Activated naive CD4-positive, alpha-beta T cell treated with anti-CD3 and anti-CD28 coated beads, Interleukin-2, amount 50 U/mL, for 24 hours (primary cell): ENCODE results near the gene IKZF2.
A peak's percentile ranks its signal among the peaks of the same experiment; 100 is the strongest.

Experiments
- H3K27ac Mint-ChIP-seq: one replicate; pipeline ENCODE4 v1.8.0; 2021; ENCODE audit warnings: mild to moderate bottlenecking, mixed read lengths
- H3K27me3 Mint-ChIP-seq: one replicate; pipeline ENCODE4 v1.8.0; 2021; ENCODE audit warnings: mixed read lengths
- H3K36me3 Mint-ChIP-seq: one replicate; pipeline ENCODE4 v1.8.0; 2021; ENCODE audit warnings: mixed read lengths
- H3K4me1 Mint-ChIP-seq: one replicate; pipeline ENCODE4 v1.8.0; 2021; ENCODE audit warnings: mixed read lengths
- H3K4me3 Mint-ChIP-seq: one replicate; pipeline ENCODE4 v1.8.0; 2021; ENCODE audit warnings: mild to moderate bottlenecking, mixed read lengths
- H3K9me3 Mint-ChIP-seq: one replicate; pipeline ENCODE4 v1.8.0; 2021; ENCODE audit warnings: mixed read lengths

Gene IKZF2

GRCh38 chr2:212984129-212984528 is 167.3 kb downstream of the IKZF2 start:
- Mint-ChIP-seq H3K4me3 (no peak overlapping the region), H3K9me3 (peaks cover 5% of the 10 kb centered on the region), H3K4me1 (peaks cover 3% of the 10 kb centered on the region), H3K27me3 (no peaks in the 10 kb centered on the region), H3K36me3 (no peaks in the 10 kb centered on the region), H3K27ac (no peak overlapping the region)

GRCh38 chr2:212979799-212980198 is 171.6 kb downstream of the IKZF2 start:
- H3K27me3 Mint-ChIP-seq: no peaks in the 10 kb centered on the region
- peaks cover 5% of the 10 kb centered on the region for H3K4me1 Mint-ChIP-seq
- no peaks in the 10 kb centered on the region for H3K36me3 Mint-ChIP-seq
- no peaks in the 10 kb centered on the region for H3K9me3 Mint-ChIP-seq
- H3K27ac Mint-ChIP-seq: no peak overlapping the region
- H3K4me3 Mint-ChIP-seq: no peak overlapping the region

DNA sequence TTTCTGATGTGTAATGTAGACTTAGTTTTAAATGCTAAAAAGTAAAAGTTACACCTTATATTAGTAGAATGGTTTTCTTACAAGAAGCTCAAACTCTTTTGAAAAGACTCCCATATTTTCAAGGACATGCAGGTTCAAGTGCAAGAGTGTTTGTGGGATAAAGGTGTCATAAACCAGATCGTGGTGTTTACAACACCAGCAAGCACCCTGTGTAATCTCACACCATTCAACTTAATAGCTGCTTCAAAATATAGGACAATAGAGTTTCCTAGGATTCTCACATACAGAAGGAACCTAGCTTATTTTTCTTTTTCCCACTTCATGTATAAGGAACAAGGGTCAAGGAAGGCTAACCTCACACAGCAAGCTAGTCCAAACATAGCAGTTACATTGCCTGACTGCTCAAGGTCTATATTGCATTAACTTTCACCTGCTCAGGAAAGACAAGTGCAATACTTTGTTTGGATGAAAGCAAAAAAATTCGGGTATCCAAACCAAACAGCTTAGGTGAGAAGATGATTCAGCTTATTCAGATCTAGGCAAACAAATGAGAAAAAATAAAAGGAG is 172.3 kb downstream of the IKZF2 start:
- no peak overlapping the region for H3K27ac Mint-ChIP-seq
- H3K4me1 Mint-ChIP-seq: peaks cover 5% of the 10 kb centered on the region

DNA sequence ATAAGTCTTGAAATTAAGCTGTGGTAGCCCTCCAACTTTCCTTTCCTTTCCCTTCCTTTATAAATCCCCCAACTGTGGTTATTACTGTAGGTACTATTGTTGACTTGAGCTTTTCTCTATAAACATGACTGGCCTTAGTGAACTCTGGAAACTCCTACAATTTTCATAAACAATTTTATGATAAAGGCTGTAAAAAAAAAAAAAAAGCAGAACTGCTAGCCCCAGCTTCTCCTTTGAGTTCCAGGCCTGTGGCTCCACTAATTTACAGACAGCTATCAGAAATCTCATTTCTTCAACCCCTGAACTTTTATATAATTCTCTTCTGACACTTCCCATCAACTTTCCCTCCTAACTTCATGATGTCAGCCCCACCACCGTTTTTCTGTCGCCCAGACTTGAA is 174.3 kb downstream of the IKZF2 start:
- no peaks in the 10 kb centered on the region for H3K36me3 Mint-ChIP-seq
- no peak overlapping the region for H3K4me3 Mint-ChIP-seq
- H3K4me1 Mint-ChIP-seq: peaks cover 5% of the 10 kb centered on the region
- H3K27me3 Mint-ChIP-seq: no peaks in the 10 kb centered on the region
- no peak overlapping the region for H3K27ac Mint-ChIP-seq
- no peaks in the 10 kb centered on the region for H3K9me3 Mint-ChIP-seq

More for the DNA sequence above, 172.3 kb downstream of the IKZF2 start:
- Mint-ChIP-seq H3K4me3 (no peak overlapping the region), H3K27me3 (no peaks in the 10 kb centered on the region), H3K36me3 (no peaks in the 10 kb centered on the region), H3K9me3 (no peaks in the 10 kb centered on the region)

DNA sequence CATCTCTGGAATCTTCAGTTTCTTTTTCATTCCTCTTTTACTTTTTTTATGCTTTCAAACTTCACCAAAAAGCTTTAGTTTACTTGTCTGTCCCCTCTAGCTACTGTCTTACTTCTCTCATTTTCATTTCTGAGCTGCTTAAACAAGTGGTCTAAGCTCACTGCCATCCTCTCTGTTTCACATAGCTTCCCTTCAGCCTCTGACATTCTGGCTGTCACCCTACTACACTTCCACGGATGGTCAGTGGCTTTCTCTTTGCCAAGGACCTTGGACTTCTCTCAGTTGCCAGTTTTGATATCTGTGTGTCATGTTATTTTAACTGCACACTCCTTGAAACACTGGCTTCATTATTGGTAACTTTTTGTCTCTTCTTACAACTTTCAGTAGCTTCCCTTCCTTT is 176.1 kb downstream of the IKZF2 start:
- H3K27me3 Mint-ChIP-seq: no peaks in the 10 kb centered on the region
- no peak overlapping the region for H3K27ac Mint-ChIP-seq
- no peaks in the 10 kb centered on the region for H3K9me3 Mint-ChIP-seq
- no peaks in the 10 kb centered on the region for H3K36me3 Mint-ChIP-seq
- H3K4me1 Mint-ChIP-seq: peaks cover 5% of the 10 kb centered on the region
- H3K4me3 Mint-ChIP-seq: no peak overlapping the region

DNA sequence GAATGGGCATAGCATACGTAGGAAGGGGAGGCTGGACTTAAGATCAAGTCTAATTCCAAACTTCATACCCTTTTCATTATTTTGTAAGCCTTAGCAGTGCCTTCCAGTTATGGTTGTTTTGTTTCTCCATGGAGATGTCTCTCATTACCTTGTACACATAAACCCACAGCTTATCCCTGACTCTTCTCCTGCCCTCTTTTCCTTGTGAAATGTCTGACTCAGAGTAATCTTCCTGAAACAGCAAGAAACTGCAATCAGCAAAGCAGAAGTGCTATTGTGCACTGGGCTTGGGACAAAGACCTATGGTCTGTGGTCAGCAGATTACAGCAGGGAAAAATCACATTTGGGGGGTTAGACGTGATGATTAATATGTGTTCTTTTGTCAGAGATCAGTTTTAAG is 176.7 kb downstream of the IKZF2 start:
- Mint-ChIP-seq H3K4me1 (peaks cover 5% of the 10 kb centered on the region), H3K9me3 (no peaks in the 10 kb centered on the region), H3K27ac (no peak overlapping the region), H3K27me3 (no peaks in the 10 kb centered on the region), H3K4me3 (no peak overlapping the region), H3K36me3 (no peaks in the 10 kb centered on the region)

- Mint-ChIP-seq H3K4me1 (no peaks in the 10 kb centered on the region), H3K27me3 (no peaks in the 10 kb centered on the region), H3K27ac (no peak overlapping the region), H3K9me3 (no peaks in the 10 kb centered on the region), H3K4me3 (no peak overlapping the region), H3K36me3 (no peaks in the 10 kb centered on the region)
Measured at GRCh38 chr2:212973347-212973746, 178.1 kb downstream of the IKZF2 start.

DNA sequence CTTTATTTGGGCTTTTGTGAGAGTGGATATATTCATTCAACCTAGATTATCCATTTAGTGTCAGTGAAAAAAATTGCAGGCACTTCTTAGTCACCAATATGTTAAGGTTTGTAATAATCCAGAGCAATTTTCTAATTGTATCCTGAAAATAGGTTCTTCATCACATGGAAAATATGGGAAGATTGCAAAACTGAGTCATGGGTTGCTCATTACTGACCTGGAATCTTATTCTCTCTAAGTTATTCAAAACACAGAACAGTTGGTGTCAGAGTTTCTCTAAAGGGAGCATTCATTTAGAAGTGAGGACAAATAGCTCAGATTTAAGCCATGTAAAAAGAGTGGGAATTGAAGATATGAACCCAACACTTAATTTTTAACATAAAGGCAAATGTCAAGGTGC is 181.3 kb downstream of the IKZF2 start:
- Mint-ChIP-seq H3K9me3 (no peaks in the 10 kb centered on the region), H3K4me3 (no peak overlapping the region), H3K4me1 (no peaks in the 10 kb centered on the region), H3K27me3 (no peaks in the 10 kb centered on the region), H3K27ac (no peak overlapping the region), H3K36me3 (no peaks in the 10 kb centered on the region)

GRCh38 chr2:212968284-212969081 is 182.9 kb downstream of the IKZF2 start:
- Mint-ChIP-seq H3K27ac (no peak overlapping the region), H3K27me3 (no peaks in the 10 kb centered on the region), H3K4me3 (no peak overlapping the region), H3K4me1 (no peaks in the 10 kb centered on the region), H3K36me3 (no peaks in the 10 kb centered on the region), H3K9me3 (no peaks in the 10 kb centered on the region)

GRCh38 chr2:212966884-212967283 is 184.5 kb downstream of the IKZF2 start:
- no peaks in the 10 kb centered on the region for H3K9me3 Mint-ChIP-seq
- H3K27me3 Mint-ChIP-seq: no peaks in the 10 kb centered on the region
- no peaks in the 10 kb centered on the region for H3K36me3 Mint-ChIP-seq
- H3K4me3 Mint-ChIP-seq: no peak overlapping the region
- no peaks in the 10 kb centered on the region for H3K4me1 Mint-ChIP-seq
- H3K27ac Mint-ChIP-seq: no peak overlapping the region

- H3K27me3 Mint-ChIP-seq: no peaks in the 10 kb centered on the region
- H3K9me3 Mint-ChIP-seq: no peaks in the 10 kb centered on the region
- H3K36me3 Mint-ChIP-seq: no peaks in the 10 kb centered on the region
- H3K4me1 Mint-ChIP-seq: peaks cover 8% of the 10 kb centered on the region
- H3K4me3 Mint-ChIP-seq: no peak overlapping the region
- no peak overlapping the region for H3K27ac Mint-ChIP-seq
Measured at GRCh38 chr2:212962691-212963090, 188.7 kb downstream of the IKZF2 start.

DNA sequence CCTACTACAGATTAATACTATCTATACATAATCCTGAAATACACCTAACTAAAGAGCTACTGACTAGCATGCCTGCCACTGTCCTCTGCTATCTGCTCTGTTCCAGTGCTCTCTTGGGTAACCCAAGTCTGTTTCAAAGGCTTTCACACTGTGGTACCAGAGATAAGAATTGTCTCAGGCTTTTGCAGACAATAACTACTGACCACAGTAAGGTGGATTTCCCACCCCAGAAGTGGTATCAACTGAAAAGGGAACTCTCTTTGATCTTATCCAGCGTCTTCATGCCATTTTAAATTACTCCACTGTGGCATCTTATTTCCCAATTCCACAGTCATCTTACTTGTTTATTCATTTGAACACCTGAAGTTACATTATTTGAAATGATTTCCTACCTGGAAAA is 190.2 kb downstream of the IKZF2 start:
- H3K27ac Mint-ChIP-seq: no peak overlapping the region
- no peak overlapping the region for H3K4me3 Mint-ChIP-seq
- no peaks in the 10 kb centered on the region for H3K27me3 Mint-ChIP-seq
- peaks cover 12% of the 10 kb centered on the region for H3K4me1 Mint-ChIP-seq
- H3K9me3 Mint-ChIP-seq: no peaks in the 10 kb centered on the region
- no peaks in the 10 kb centered on the region for H3K36me3 Mint-ChIP-seq

DNA sequence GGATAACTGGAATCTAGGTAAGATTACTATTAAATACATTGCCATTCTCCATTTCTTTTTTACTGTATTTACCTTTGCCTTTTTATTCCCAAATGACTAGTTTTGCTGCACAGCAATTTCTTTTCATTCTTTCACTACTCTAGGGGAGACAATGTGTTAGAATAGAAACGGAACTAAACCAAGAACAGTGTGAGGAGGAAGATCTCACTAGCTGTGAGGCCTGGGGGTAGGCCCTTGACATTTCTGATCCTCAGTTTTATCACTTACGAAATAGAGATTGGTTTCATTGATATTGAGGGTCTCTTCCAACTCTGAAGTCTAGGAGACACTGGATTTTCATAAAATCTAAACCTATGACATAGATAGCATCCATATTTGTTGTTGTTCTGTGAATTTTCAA is 191.1 kb downstream of the IKZF2 start:
- Mint-ChIP-seq H3K4me3 (no peak overlapping the region), H3K27ac (no peak overlapping the region), H3K27me3 (no peaks in the 10 kb centered on the region), H3K36me3 (no peaks in the 10 kb centered on the region), H3K9me3 (no peaks in the 10 kb centered on the region), H3K4me1 (peaks cover 12% of the 10 kb centered on the region)

- H3K9me3 Mint-ChIP-seq: no peaks in the 10 kb centered on the region
- H3K4me1 Mint-ChIP-seq: peaks cover 12% of the 10 kb centered on the region
Measured at GRCh38 chr2:212959471-212960117, 191.8 kb downstream of the IKZF2 start.

DNA sequence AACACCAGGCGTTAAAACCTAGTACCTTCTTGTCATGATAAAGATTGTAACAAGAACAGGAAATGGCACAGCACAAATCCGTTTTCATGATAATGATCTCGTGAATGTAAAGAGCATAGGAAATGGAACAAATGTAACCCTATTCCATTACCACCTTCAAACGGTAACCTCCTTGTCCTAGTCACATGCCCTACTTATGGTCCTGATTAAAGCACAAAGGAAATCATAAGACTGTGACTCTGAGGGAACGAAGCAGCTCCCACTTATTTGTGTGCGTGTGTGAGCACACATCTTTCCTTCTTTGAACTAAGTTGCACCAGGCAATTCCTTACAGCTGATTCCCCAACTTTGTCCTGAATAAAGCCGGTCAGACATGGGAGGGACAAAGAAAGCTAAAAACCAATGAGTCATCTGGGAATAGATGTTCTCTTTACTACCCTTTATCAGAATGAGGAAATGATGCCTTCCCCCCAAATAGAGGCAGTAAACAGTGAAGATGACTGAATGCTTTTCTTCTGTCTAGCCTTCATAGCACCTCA is 192.6 kb downstream of the IKZF2 start:
- Mint-ChIP-seq H3K4me3 (no peak overlapping the region), H3K27me3 (no peaks in the 10 kb centered on the region), H3K27ac (no peak overlapping the region), H3K9me3 (no peaks in the 10 kb centered on the region), H3K4me1 (peaks cover 12% of the 10 kb centered on the region), H3K36me3 (no peaks in the 10 kb centered on the region)

More at GRCh38 chr2:212959471-212960117, 191.8 kb downstream of the IKZF2 start:
- H3K4me3 Mint-ChIP-seq: no peak overlapping the region
- H3K36me3 Mint-ChIP-seq: no peaks in the 10 kb centered on the region
- no peaks in the 10 kb centered on the region for H3K27me3 Mint-ChIP-seq
- H3K27ac Mint-ChIP-seq: no peak overlapping the region

- Mint-ChIP-seq H3K9me3 (no peaks in the 10 kb centered on the region), H3K27me3 (no peaks in the 10 kb centered on the region), H3K4me1 (peaks cover 12% of the 10 kb centered on the region), H3K36me3 (no peaks in the 10 kb centered on the region), H3K27ac (peak overlapping the region; percentile 30), H3K4me3 (no peak overlapping the region)
Measured at GRCh38 chr2:212958133-212958532, 193.3 kb downstream of the IKZF2 start.
